PC-9 (cell line): ENCODE results near the gene RIPK4.

Experiments
- EZH2 ChIP-seq: fragments of 200-600 bp; sonication (generic); IDR thresholded peaks from 2 replicates; pipeline ENCODE4 v1.8.0; 2017; ENCODE audit warnings: antibody characterized with exemption, low read depth
- TF ChIP-seq, protein P1 (sequence below): fragments of 200-600 bp; sonication (generic); conservative IDR thresholded peaks from 2 replicates; pipeline ENCODE4 v1.6.1; 2017; ENCODE audit warnings: mixed run types, antibody characterized with exemption, mild to moderate bottlenecking, moderate library complexity

DNA sequence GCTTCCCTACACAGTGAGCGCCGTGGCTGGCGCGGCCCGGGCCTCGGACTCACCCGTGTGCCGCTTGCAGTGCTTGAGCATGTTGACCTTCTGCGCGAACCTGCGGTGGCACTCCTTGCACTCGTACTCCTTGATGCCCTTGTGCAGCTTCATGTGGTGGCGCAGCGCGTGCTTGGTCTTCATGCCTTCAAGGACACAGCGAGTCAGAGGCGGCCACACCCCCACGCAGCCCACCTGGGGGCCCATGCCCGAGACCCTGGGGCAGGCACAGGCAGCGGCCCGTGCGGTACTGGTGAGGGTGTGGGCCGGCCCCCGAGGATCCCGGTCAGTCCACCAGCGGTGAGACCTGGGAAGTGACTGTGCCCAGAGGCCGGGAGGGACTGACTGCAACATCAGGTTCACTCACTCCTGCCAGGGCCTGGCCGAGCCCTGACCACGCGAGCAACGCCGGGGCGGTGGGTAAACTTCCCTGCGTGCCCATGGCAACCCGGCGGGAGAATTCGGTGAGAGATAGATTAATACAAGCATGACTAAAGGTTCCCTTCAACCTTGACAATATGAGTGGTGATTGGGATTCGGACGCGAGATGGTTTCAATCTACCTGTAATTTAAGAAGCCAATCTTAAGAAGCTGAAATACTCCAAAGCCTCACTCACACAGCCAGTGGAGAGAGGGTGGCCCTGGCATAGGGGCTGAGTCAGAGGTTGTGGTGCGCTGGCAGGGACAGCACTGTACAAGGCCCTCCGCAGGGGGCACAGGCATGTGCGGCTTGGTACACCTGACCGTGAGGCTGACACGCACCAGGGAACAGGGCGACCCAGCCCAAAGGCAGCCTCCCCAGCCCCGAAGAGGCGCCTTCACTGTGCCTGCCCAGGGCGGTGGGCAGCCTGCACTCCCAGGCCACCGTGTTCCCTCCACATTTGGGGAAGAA, 49.1 kb upstream of the RIPK4 start:
- TF ChIP-seq, protein P1, sequence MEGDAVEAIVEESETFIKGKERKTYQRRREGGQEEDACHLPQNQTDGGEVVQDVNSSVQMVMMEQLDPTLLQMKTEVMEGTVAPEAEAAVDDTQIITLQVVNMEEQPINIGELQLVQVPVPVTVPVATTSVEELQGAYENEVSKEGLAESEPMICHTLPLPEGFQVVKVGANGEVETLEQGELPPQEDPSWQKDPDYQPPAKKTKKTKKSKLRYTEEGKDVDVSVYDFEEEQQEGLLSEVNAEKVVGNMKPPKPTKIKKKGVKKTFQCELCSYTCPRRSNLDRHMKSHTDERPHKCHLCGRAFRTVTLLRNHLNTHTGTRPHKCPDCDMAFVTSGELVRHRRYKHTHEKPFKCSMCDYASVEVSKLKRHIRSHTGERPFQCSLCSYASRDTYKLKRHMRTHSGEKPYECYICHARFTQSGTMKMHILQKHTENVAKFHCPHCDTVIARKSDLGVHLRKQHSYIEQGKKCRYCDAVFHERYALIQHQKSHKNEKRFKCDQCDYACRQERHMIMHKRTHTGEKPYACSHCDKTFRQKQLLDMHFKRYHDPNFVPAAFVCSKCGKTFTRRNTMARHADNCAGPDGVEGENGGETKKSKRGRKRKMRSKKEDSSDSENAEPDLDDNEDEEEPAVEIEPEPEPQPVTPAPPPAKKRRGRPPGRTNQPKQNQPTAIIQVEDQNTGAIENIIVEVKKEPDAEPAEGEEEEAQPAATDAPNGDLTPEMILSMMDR: no peak
- no peak for TF ChIP-seq EZH2
